BLaER1 treated with 17β-estradiol and CSF1 and Interleukin-3, amounts not matched to agents 10 nM and 100 nM (cell line): ENCODE results near the gene EFNA5.

Experiments
- H3K27ac ChIP-seq, 11 experiments: shearing (Covaris generic); formaldehyde crosslinking; 2 replicates each; pipeline ENCODE4 v1.8.1; 2022
- H3K27me3 ChIP-seq, 11 experiments: shearing (Covaris generic); formaldehyde crosslinking; 2 replicates each; pipeline ENCODE4 v1.8.1; 2022
- H3K36me3 ChIP-seq, 11 experiments: shearing (Covaris generic); formaldehyde crosslinking; 2 replicates each; pipeline ENCODE4 v1.8.1; 2022
- H3K4me1 ChIP-seq, 10 experiments: shearing (Covaris generic); formaldehyde crosslinking; 2 replicates each; pipeline ENCODE4 v1.8.1; 2022
- H3K4me2 ChIP-seq, 11 experiments: shearing (Covaris generic); formaldehyde crosslinking; 2 replicates each; pipeline ENCODE4 v1.8.1; 2022
- H3K4me3 ChIP-seq, 10 experiments: shearing (Covaris generic); formaldehyde crosslinking; 2 replicates each; pipeline ENCODE4 v1.8.1; 2022
- H3K9ac ChIP-seq, 11 experiments: shearing (Covaris generic); formaldehyde crosslinking; 2 replicates each; pipeline ENCODE4 v1.8.1; 2022
- H3K9me3 ChIP-seq, 11 experiments: shearing (Covaris generic); formaldehyde crosslinking; replicated peaks in 1 of 11; 2 replicates each; pipeline ENCODE4 v1.8.1; 2022
- H4K20me1 ChIP-seq, 11 experiments: shearing (Covaris generic); formaldehyde crosslinking; 2 replicates each; pipeline ENCODE4 v1.8.1; 2022
- Cebpa-rat ChIP-seq, 11 experiments: shearing (Covaris generic); IDR thresholded peaks; 2 replicates each; pipeline ENCODE4 v1.8.1; 2022

EFNA5 gene

DNA sequence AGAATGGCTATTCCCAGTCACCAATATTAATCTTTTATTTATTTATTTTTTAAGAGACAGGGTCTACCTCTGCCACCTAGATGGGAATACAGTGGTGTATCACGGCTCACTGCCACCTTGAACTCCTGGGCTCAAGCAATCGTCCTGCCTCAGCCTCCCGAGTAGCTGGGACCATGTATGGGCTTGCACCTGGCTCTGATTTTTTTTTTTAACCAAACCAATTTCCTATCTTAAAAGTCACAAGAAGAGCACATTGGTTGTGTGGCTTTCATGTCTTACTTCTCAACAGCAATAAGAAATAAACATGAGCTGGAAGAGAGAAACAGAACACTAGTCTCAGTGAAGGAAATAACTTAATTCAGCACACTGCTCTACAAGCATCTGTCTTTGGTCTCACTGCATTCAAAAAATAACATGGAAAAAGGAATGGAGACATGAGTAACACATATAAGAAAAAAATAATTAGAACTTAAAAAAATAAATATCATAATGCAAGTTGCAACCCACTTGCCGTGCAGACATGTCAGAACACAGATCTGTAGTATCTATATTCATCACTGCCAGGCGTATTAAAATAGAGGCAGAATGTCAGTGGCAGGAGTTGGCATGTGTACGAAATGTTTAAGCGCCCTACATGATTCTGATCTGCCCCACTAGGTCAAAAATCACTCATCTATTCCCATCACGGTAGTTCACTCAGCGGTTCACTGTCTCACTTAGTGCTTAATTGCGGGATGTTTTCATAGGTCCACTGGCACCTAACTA lies 66.4 kb downstream of the EFNA5 start:
- Histone ChIP-seq H3K9me3 (no peaks in the 10 kb centered on the region), H4K20me1 (no peaks in the 10 kb centered on the region), H3K4me1 (peaks cover 0 to 26% (median 18%) of the 10 kb centered on the region in 10 experiments; a peak in 17 of 20 replicates), H3K4me3 (no peak overlapping the region), H3K36me3 (no peaks in the 10 kb centered on the region), H3K27me3 (no peaks in the 10 kb centered on the region), H3K9ac (no peak overlapping the region), H3K4me2 (peak overlapping the region in 8 of 11 experiments; percentile 39 to 79 (median 74); a peak in 15 of 22 replicates), H3K27ac (no peak overlapping the region)
- no peak for TF ChIP-seq Cebpa-rat (IDR thresholded peaks at IDR 0.05)

DNA sequence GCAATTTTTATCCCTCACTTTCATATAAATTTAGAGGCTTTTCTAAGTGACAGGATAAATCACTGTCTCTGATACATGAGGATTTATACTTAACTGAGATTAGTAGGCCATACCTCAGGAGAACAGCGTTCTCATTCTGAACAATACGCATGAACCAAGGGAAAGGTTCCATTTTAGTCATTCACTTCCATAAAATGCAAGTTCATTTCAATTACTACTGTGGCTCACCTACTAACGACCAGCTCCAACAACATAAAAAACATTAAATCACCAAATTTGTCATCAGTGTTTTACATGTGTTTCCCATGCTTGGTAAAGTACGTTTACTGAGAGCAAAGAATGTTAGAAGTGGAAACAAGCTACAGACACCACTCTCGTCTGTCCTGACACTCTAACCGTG lies 67.4 kb downstream of the EFNA5 start:
- Histone ChIP-seq H3K9me3 (no peaks in the 10 kb centered on the region), H3K9ac (no peak overlapping the region), H3K4me1 (peaks cover 0 to 26% (median 18%) of the 10 kb centered on the region in 10 experiments; a peak in 17 of 20 replicates), H4K20me1 (no peaks in the 10 kb centered on the region), H3K4me3 (no peak overlapping the region), H3K27me3 (no peaks in the 10 kb centered on the region), H3K27ac (no peak overlapping the region), H3K36me3 (no peaks in the 10 kb centered on the region), H3K4me2 (no peak overlapping the region)
- TF ChIP-seq Cebpa-rat (IDR thresholded peaks at IDR 0.05) = no peak

- H3K9me3 ChIP-seq = no peaks in the 10 kb centered on the region
- H3K4me2 ChIP-seq = no peak overlapping the region
- no peak for TF ChIP-seq Cebpa-rat (IDR thresholded peaks at IDR 0.05)
- no peaks in the 10 kb centered on the region for H4K20me1 ChIP-seq
- no peaks in the 10 kb centered on the region for H3K27me3 ChIP-seq
- H3K4me1 ChIP-seq = peaks cover 0 to 26% (median 18%) of the 10 kb centered on the region in 10 experiments; a peak in 17 of 20 replicates
- no peak overlapping the region for H3K4me3 ChIP-seq
- no peak overlapping the region for H3K9ac ChIP-seq
- no peak overlapping the region for H3K27ac ChIP-seq
- no peaks in the 10 kb centered on the region for H3K36me3 ChIP-seq
Observed at GRCh38 chr5:107602896-107603295, 67.8 kb downstream of the EFNA5 start.

- Histone ChIP-seq H3K9me3 (no peaks in the 10 kb centered on the region), H3K27ac (no peak overlapping the region), H3K4me2 (no peak overlapping the region), H3K36me3 (no peaks in the 10 kb centered on the region), H3K4me3 (no peak overlapping the region), H3K4me1 (peaks cover 0 to 22% (median 18%) of the 10 kb centered on the region in 10 experiments; a peak in 17 of 20 replicates), H3K9ac (no peak overlapping the region), H4K20me1 (no peaks in the 10 kb centered on the region), H3K27me3 (no peaks in the 10 kb centered on the region)
- peak in 2 of 11 experiments; percentile 24 to 54; a peak in 2 of 22 replicates for TF ChIP-seq Cebpa-rat (IDR thresholded peaks at IDR 0.05)
Observed at GRCh38 chr5:107601076-107601475, 69.7 kb downstream of the EFNA5 start.

DNA sequence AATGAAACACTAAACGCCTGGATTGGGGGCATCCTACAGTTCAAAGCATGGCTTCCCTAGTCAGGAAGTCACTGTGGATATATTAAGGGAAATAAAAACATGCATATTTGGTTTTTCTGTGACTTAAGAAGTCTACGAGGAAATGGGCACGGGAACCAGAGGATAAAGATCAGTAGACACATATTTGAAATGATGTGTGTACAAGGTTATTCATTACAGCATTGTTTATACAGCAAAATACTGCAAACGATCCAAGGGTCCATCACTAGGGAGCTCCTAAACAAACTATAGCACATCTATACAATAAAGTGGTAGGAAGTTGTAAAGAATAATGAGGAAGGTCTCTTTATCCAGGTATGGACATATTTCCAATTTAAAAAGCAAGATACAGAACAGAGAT lies 71.8 kb downstream of the EFNA5 start:
- Histone ChIP-seq H3K27ac (no peak overlapping the region), H3K4me1 (peaks cover 0 to 1% (median 0%) of the 10 kb centered on the region in 10 experiments; a peak in 3 of 20 replicates), H3K9me3 (no peaks in the 10 kb centered on the region), H4K20me1 (no peaks in the 10 kb centered on the region), H3K36me3 (no peaks in the 10 kb centered on the region), H3K4me2 (no peak overlapping the region), H3K4me3 (no peak overlapping the region), H3K27me3 (no peaks in the 10 kb centered on the region), H3K9ac (no peak overlapping the region)
- TF ChIP-seq Cebpa-rat (IDR thresholded peaks at IDR 0.05) = no peak

DNA sequence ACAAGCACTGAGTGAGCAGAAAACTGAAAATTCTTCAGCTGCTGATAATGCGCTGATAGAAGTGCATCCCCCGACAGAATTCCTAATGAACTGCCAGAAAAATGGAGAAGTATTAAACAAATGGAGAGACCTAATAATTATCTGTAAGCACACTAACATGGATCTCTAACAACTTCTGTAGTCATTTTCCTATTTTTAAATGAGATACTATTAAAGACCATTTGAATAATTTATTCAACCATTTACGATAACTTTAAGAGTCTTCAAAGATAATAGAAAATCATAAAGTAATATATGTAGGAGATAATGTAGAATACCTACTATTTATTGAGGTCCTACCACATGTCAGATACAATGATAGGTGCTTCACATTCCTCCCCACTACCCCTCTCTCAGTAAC lies 72.9 kb downstream of the EFNA5 start:
- Histone ChIP-seq H3K9me3 (no peaks in the 10 kb centered on the region), H3K9ac (no peak overlapping the region), H3K27me3 (no peaks in the 10 kb centered on the region), H3K4me1 (no peaks in the 10 kb centered on the region), H4K20me1 (no peaks in the 10 kb centered on the region), H3K27ac (no peak overlapping the region), H3K4me2 (no peak overlapping the region), H3K4me3 (no peak overlapping the region), H3K36me3 (no peaks in the 10 kb centered on the region)
- TF ChIP-seq Cebpa-rat (IDR thresholded peaks at IDR 0.05) = no peak

GRCh38 chr5:107597247-107597646 lies 73.5 kb downstream of the EFNA5 start:
- no peak for TF ChIP-seq Cebpa-rat (IDR thresholded peaks at IDR 0.05)
- Histone ChIP-seq H4K20me1 (no peaks in the 10 kb centered on the region), H3K27ac (no peak overlapping the region), H3K27me3 (no peaks in the 10 kb centered on the region), H3K4me1 (no peaks in the 10 kb centered on the region), H3K4me3 (no peak overlapping the region), H3K36me3 (no peaks in the 10 kb centered on the region), H3K9me3 (no peaks in the 10 kb centered on the region), H3K4me2 (no peak overlapping the region), H3K9ac (no peak overlapping the region)

DNA sequence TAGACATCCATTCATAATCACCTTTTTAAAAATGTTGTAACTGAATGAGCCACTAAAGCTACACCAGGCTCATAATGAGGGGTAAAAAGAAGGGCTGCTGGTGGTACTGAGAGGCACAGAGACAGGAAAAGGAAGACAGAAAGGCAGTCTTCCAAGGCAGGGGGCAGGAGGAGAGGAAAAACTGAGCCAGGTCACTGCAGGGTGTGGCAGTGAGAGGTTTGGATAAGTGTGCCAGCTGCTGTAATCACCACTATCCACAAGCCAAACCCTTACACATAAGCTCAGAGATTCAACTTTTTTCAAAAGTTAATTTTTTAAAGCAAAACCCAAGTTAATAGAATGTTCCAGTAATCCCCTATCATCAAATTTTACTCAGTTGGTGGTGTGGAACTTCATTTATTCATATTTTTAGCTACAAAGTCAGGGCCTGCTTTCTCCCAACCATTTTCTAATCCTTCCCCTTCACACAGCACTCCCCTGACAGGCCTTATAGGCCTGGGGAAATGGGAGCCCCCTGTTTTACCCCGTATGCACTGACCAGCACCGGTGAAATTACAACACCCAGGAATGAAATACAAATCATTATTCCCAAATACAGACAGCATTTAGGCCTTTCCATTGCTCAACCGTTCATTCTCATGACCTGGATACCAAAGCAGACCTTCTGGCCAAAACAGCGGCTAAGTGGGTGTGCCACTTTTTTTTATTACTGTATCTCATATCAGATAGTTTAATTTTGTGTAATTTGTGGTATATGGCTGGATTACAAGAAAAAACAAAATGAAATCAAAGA lies 76.3 kb downstream of the EFNA5 start:
- Histone ChIP-seq H3K4me2 (no peak overlapping the region), H3K9ac (no peak overlapping the region), H3K9me3 (no peaks in the 10 kb centered on the region), H3K4me3 (no peak overlapping the region), H3K4me1 (no peaks in the 10 kb centered on the region), H3K27ac (no peak overlapping the region), H3K27me3 (no peaks in the 10 kb centered on the region), H3K36me3 (no peaks in the 10 kb centered on the region), H4K20me1 (no peaks in the 10 kb centered on the region)
- no peak for TF ChIP-seq Cebpa-rat (IDR thresholded peaks at IDR 0.05)

- Histone ChIP-seq H3K4me3 (no peak overlapping the region), H4K20me1 (no peaks in the 10 kb centered on the region), H3K4me2 (no peak overlapping the region), H3K9ac (no peak overlapping the region), H3K27me3 (no peaks in the 10 kb centered on the region), H3K4me1 (no peaks in the 10 kb centered on the region), H3K27ac (no peak overlapping the region), H3K9me3 (no peaks in the 10 kb centered on the region), H3K36me3 (no peaks in the 10 kb centered on the region)
- no peak for TF ChIP-seq Cebpa-rat (IDR thresholded peaks at IDR 0.05)
Observed at GRCh38 chr5:107593009-107593408, 77.7 kb downstream of the EFNA5 start.
